Measurements from ENCODE around the gene UGT1A10. TPM values are rescaled to one million over a fixed set of nuclear protein-coding genes. Genes with fewer than 3 reads are reported as not detected.
A peak's percentile ranks its signal among the peaks of the same experiment; 100 is the strongest.
"Not testable (repeated sequence)": the region's sequence is repeated elsewhere in the genome, so short reads cannot be mapped to it uniquely, and the experiment has no call there.

The UGT1A10 gene
- total and polyA plus RNA-seq, 10 of the 15 experiments (the other 5 are each of a cell fraction or from before 2014, with no cell fraction given) = not detected

DNA sequence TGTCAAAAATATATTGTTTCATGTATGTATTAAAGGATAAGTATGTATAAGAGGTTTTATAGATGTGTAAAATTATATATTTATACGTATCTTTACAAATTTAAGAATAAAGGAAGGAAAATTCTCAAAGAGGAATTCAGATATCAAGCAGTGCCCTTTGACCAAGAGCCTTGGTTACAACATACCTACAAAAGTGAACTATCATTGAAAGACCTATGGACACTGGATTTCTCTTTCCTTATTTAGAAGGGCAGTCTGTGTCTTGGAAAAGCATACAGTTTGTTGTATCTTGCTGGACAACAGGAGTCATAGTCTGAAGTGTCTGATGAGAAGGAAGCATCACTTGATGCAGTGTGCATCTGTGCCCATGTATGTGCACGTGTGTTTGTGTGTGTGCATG is 47.8 kb upstream of the UGT1A10 start (continued):
- TF ChIP-seq, protein P1, sequence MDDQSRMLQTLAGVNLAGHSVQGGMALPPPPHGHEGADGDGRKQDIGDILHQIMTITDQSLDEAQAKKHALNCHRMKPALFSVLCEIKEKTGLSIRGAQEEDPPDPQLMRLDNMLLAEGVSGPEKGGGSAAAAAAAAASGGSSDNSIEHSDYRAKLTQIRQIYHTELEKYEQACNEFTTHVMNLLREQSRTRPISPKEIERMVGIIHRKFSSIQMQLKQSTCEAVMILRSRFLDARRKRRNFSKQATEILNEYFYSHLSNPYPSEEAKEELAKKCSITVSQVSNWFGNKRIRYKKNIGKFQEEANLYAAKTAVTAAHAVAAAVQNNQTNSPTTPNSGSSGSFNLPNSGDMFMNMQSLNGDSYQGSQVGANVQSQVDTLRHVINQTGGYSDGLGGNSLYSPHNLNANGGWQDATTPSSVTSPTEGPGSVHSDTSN (IDR thresholded peaks at IDR 0.05; ENCODE audit: insufficient replicate concordance, low read depth, low read length) = no peak
- no peak for TF ChIP-seq ZNF207 (IDR thresholded peaks at IDR 0.05; ENCODE audit: borderline replicate concordance)
- TF ChIP-seq BCL11A (IDR thresholded peaks at IDR 0.05; ENCODE audit: low read depth, low read length) = no peak
- TF ChIP-seq SREBF1 (IDR thresholded peaks at IDR 0.05; ENCODE audit: low read length) = no peak
- TF ChIP-seq ZNF622 (IDR thresholded peaks at IDR 0.05) = no peak
- no peak for TF ChIP-seq TCF12 (IDR thresholded peaks at IDR 0.05; ENCODE audit: low read depth, low read length)

DNA sequence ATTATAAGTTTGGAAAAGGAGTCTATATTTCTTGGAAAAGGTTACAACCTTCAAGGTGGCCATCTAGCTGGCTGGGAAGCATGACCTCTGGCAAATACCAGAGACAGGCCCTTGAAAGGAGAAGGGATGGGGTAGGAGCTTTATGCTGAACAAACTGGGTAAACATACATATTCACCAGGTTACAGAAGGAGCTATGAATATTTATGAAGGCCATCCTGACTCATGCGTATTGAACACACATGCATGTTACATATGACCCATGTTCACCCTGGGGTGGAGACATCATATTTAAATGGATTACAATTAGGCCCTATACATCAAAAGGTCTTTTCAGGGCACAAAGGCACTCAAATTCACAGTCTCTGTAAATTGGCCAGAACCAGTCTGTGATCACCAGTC is 43.5 kb upstream of the UGT1A10 start:
- CTCF ChIA-PET; POLR2A ChIA-PET; RAD21 ChIA-PET (ENCODE audit: unreplicated experiment); H3K79me2 ChIP-seq (ENCODE audit: control insufficient read depth, insufficient read depth, low read length); H3K27me3 ChIP-seq (replicated peaks in 1 of 2; ENCODE audit: control insufficient read depth in 2 of 2, insufficient read depth in 2 of 2, low read length in 1 of 2); in situ Hi-C loops (cut with MboI); H3K9ac ChIP-seq (ENCODE audit: control insufficient read depth, insufficient read depth, low read length); DNase-seq (ENCODE audit: low read depth, low spot score); H3K27ac ChIP-seq (ENCODE audit: control insufficient read depth, insufficient read depth); SMC1A ChIA-PET (ENCODE audit: uncharacterized antibody, unreplicated experiment); H4K20me1 ChIP-seq (ENCODE audit: control insufficient read depth, insufficient read depth); H2AFZ ChIP-seq (ENCODE audit: control insufficient read depth, low read depth, low read length); H3K9me3 ChIP-seq (replicated peaks; ENCODE audit: control insufficient read depth, insufficient read depth, low read length); intact Hi-C loops (cut with micrococcal nuclease; ENCODE audit: unreplicated experiment); BruUV-seq (replicated peaks); H3K36me3 ChIP-seq (ENCODE audit: control insufficient read depth in 2 of 2, insufficient read depth in 2 of 2, low read length in 1 of 2): not testable (repeated sequence)
- Histone ChIP-seq H3K4me1 (ENCODE audit: control insufficient read depth, insufficient read depth, low read length) (peaks cover 15% of the 10 kb centered on the region), H3K4me3 (peak overlapping the region; percentile 25; the same call in 1 of the 2 replicates), H3K4me2 (ENCODE audit: control insufficient read depth, insufficient read depth) (peak overlapping the region; percentile 38; the same call in 1 of the 2 replicates)
- peak; percentile 29 for ATAC-seq
- WGBS (ENCODE audit: insufficient coverage, insufficient replicate concordance, low lambda C conversion rate, missing lambda C conversion rate) = 7% methylated on average over 1 of the region's 1 CpG
- FAIRE-seq = peak; percentile 44

Data from GM12878 (cell line).